ENCODE data around the gene ARRB2.

Gene ARRB2

GRCh38 chr17:4722678-4723240 lies 12.3 kb downstream of the ARRB2 start:
- in situ Hi-C loops (cut with MboI; ENCODE audit: low sequenced_read_pairs) = no loop called here

GRCh38 chr17:4724650-4725049 lies 14.2 kb downstream of the ARRB2 start:
- in situ Hi-C loops (cut with MboI; ENCODE audit: low sequenced_read_pairs) = no loop called here

GRCh38 chr17:4725646-4726310 lies 15.3 kb downstream of the ARRB2 start:
- in situ Hi-C loops (cut with MboI; ENCODE audit: low sequenced_read_pairs) = no loop called here

GRCh38 chr17:4728124-4728523 lies 17.7 kb downstream of the ARRB2 start:
- in situ Hi-C loops (cut with MboI; ENCODE audit: low sequenced_read_pairs) = no loop called here

DNA sequence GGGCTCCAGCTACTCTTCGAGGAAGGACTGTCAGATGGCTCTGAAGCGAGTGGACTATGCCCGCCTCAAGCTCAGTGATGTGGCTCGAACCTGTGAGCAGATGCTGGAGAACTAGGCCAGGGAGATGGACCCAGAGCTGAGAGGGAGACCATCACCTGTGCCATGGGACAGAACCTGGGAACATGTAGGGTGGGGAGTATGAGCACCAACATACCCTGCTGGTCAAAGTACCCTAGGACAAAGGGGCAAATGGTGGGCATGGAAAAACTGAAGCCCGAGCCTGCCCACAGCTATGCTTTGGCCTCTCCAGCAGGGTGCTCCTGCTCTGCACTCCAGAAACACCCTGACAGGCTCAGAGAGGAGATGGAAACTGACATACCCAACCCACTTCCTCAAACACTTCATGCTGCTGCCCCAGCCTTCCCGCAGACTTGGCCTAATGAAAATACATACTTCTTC lies 22.7 kb downstream of the ARRB2 start:
- in situ Hi-C loops (cut with MboI; ENCODE audit: low sequenced_read_pairs) = no loop called here

DNA sequence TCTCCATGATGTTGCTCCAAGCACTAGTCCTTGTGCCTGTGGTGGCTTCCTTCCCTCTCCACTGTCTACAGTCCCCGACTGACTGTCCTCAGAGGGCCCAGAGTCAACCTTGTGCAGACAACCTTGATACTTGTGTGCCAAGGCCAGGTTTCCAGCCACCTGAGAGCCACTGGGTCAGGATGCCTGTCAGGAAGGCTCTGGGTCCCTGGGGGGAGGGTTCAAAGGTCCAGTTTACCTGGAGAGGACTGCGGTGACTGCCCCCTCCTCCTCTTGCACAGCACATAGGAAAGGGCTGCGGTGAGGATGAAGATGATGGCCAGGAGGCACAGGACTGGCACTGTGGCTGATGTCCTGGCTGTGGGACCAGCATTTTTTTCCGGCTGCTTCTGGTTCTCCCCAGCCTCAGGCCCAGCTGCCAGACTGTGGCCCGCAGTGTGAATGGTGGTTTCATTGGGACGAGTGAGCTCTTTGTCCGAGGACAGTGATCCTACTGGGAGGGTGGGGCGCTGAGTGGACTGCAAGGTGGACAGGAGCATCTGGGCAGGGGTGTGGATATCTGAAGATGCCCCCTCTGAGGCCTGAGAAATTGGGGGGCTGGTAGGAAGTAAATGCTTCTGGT lies 24.5 kb downstream of the ARRB2 start:
- in situ Hi-C loops (cut with MboI; ENCODE audit: low sequenced_read_pairs) = no loop called here

DNA sequence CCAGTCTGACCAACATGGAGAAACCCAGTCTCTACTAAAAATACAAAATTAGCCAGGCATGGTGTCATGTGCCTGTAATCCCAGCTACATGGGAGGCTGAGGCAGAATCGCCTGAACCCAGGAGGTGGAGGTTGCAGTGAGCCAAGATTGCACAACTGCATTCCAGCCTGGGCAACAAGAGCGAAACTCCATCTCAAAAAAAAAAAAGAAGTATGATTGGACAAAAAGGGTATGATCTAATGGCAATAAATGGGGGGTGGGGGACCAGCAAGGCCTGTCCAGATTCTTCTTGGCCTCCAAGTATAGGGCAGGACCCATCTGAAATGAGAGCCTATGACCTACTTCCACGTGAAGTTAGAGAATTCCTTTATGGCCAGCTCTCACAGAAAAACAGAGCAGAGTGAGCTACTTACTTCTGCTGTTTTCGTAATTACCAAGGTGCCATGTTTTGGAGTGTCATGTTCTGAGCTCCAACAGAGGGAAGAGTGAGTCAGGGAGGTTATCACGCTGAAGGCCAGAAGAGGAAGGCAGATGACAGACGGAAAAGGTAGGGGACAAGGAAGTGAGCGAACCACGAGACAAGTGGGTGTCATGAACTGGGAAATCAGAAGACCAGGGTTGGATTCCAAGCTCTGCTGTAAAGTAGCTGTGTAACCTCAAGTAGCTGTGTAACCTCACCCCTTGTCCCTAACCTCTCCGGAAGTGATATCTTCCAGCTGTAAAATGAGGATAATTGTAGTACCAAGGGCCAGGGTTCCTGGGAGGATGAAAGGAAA lies 25.6 kb downstream of the ARRB2 start:
- in situ Hi-C loops (cut with MboI; ENCODE audit: low sequenced_read_pairs) = no loop called here

GRCh38 chr17:4738136-4739121 lies 28.0 kb downstream of the ARRB2 start:
- in situ Hi-C loops (cut with MboI; ENCODE audit: low sequenced_read_pairs) = no loop called here

GRCh38 chr17:4739122-4740024 lies 28.9 kb downstream of the ARRB2 start, which contains the start of the genes CXCL16 and ZMYND15:
Gene CXCL16 (minus strand): TSS chr17:4739928. CDS start chr17:4739339, 589 bp downstream.
Gene ZMYND15 (plus strand): TSS chr17:4739833. CDS start chr17:4740549, 716 bp downstream.
- in situ Hi-C loops (cut with MboI; ENCODE audit: low sequenced_read_pairs) = no loop called here

- in situ Hi-C loops (cut with MboI; ENCODE audit: low sequenced_read_pairs) = no loop called here
Measured at GRCh38 chr17:4740025-4740351, 29.6 kb downstream of the ARRB2 start.

GRCh38 chr17:4740584-4740983 lies 30.2 kb downstream of the ARRB2 start:
- in situ Hi-C loops (cut with MboI; ENCODE audit: low sequenced_read_pairs) = no loop called here

GRCh38 chr17:4741544-4741943 lies 31.1 kb downstream of the ARRB2 start:
- in situ Hi-C loops (cut with MboI; ENCODE audit: low sequenced_read_pairs) = no loop called here

DNA sequence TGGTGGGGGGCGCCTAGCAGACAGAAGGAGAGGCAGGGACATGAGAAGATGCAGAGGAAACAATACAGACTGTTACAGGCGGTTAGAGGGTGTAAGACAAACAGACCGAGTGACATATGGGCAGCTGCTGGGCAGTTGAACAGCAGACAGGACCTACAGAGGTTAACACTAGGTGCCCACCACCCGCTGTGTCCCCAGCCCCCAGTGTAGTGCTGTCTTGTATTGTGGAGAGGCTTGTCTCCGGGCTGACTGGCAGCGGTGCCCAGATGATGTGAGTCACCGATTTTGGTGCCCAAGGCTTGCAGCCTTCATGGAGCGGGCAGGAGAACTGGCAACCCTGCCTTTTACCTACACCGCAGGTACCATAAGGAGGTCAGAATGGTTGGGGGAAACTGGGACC lies 31.7 kb downstream of the ARRB2 start:
- in situ Hi-C loops (cut with MboI; ENCODE audit: low sequenced_read_pairs) = no loop called here

DNA sequence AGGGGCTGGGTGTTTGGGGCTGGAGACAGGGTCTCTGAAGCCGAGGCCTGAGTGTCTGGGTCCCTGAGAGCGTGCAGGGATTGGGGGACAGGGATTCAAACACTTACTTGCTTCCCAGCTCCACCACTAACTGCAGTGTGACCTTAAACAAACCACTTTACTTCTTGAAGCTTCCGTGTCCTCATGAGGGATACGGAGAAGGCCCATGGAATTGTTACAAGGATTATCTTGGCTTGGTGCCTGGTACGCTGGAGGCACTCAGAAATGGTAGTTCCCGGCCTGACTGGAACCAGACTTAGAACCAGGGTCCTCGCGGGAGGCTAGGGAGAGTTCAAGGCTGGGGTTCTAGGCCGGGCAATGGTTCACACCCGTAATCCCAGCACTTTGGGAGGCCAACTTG lies 32.2 kb downstream of the ARRB2 start:
- in situ Hi-C loops (cut with MboI; ENCODE audit: low sequenced_read_pairs) = no loop called here

GRCh38 chr17:4743216-4743615 lies 32.8 kb downstream of the ARRB2 start:
- in situ Hi-C loops (cut with MboI; ENCODE audit: low sequenced_read_pairs) = no loop called here

DNA sequence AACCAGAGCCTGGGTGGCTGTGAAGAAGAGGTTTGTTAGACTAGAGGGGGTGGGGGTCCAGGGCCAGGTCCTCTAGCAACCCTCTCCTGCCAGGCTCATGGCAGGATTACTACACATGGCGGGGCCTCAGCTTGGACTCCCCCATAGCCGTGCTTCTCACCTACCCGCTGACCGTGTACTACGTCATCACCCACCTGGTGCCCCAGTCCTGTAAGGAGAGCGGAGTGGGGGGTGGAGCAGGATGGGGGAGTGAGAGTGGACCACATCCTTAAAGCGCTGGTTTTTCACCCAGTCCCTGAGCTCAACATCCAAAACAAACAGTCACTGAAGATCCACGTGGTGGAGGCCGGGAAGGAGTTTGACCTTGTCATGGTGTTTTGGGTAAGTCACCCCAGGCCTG lies 33.5 kb downstream of the ARRB2 start:
- in situ Hi-C loops (cut with MboI; ENCODE audit: low sequenced_read_pairs) = no loop called here

- in situ Hi-C loops (cut with MboI; ENCODE audit: low sequenced_read_pairs) = no loop called here
Measured at GRCh38 chr17:4744999-4745969, 34.9 kb downstream of the ARRB2 start.

DNA sequence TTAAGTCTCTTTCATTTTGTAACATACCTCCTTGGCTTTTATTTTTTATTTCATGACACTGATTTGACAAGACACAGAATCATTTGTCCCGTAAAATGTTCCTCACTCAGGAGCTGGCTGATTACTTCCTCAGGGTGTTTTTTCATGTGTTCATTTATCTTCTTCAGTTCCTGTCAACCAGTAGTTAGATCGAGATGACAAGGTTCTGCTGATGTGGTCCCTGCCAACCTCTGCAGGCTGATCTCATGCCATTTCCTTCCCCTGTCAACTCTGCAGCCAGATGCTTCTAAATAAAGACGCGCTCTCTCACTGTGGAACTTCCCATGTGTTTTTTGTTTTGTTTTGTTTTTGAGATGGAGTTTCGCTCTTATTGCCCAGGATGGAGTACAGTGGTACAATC lies 37.4 kb downstream of the ARRB2 start:
- in situ Hi-C loops (cut with MboI; ENCODE audit: low sequenced_read_pairs) = no loop called here
